Liver (tissue), 9 donors: ENCODE data around the gene NDRG4. TPM values are rescaled to one million over a fixed set of nuclear protein-coding genes. Genes with fewer than 3 reads are reported as not detected.

ENCODE experiments used
- DNase-seq: peaks from one replicate; pipeline ENCODE4 v3.0.0-alpha.2; 2017; ENCODE audit warnings: low spot score
- H3K27ac ChIP-seq, 2 donors: one replicate each; pipeline ENCODE4 v1.7.0; 2013; ENCODE audit warnings: inconsistent platforms in 2 of 2, low read length in 2 of 2, control low read depth in 1 of 2, low read depth in 1 of 2, mild to moderate bottlenecking in 1 of 2
- H3K27me3 ChIP-seq, 4 donors: one replicate each; pipeline versions ENCODE4 v1.6.1 to v1.7.0; 2013; ENCODE audit warnings: low read length in 3 of 4, inconsistent platforms in 1 of 4, mild to moderate bottlenecking in 1 of 4, moderate library complexity in 1 of 4; ENCODE audit not compliant: control insufficient read depth in 4 of 4, insufficient read depth in 4 of 4
- H3K36me3 ChIP-seq, 4 donors: one replicate each; pipeline versions ENCODE4 v1.6.1 to v1.7.0; 2013; ENCODE audit warnings: low read length in 3 of 4, mild to moderate bottlenecking in 3 of 4, low read depth in 1 of 4, moderate library complexity in 1 of 4; ENCODE audit not compliant: control insufficient read depth in 4 of 4, insufficient read depth in 3 of 4
- H3K4me1 ChIP-seq, 4 donors: one replicate each; pipeline versions ENCODE4 v1.6.1 to v1.7.0; 2013; ENCODE audit warnings: low read length in 3 of 4, mild to moderate bottlenecking in 3 of 4, moderate library complexity in 1 of 4; ENCODE audit not compliant: control insufficient read depth in 4 of 4, insufficient read depth in 4 of 4
- H3K4me3 ChIP-seq, 3 donors: one replicate each; pipeline versions ENCODE4 v1.6.1 to v1.7.0; 2013; ENCODE audit warnings: low read length in 3 of 3, control low read depth in 1 of 3, low read depth in 1 of 3, mild to moderate bottlenecking in 1 of 3
- H3K9ac ChIP-seq, 2 donors: one replicate each; pipeline ENCODE4 v1.7.0; 2013; ENCODE audit warnings: low read length in 2 of 2, mild to moderate bottlenecking in 2 of 2, moderate library complexity in 2 of 2, control low read depth in 1 of 2, low read depth in 1 of 2
- H3K9me3 ChIP-seq, 4 donors: one replicate each; pipeline versions ENCODE4 v1.6.1 to v1.7.0; 2013; ENCODE audit warnings: low read length in 3 of 4; ENCODE audit not compliant: control insufficient read depth in 4 of 4
- ATF3 ChIP-seq: IDR thresholded peaks from 2 replicates; pipeline ENCODE4 v1.6.1; 2016; ENCODE audit warnings: antibody characterized with exemption
- EGR1 ChIP-seq, 2 donors: IDR thresholded peaks; 2 replicates each; pipeline ENCODE4 v1.6.1; 2016 to 2018; ENCODE audit warnings: antibody characterized with exemption in 2 of 2, low read depth in 2 of 2
- FOXA1 ChIP-seq: IDR thresholded peaks from 2 replicates; pipeline ENCODE4 v1.6.1; 2016; ENCODE audit warnings: antibody characterized with exemption
- FOXA2 ChIP-seq: IDR thresholded peaks from 2 replicates; pipeline ENCODE4 v1.6.1; 2016; ENCODE audit warnings: antibody characterized with exemption
- GABPA ChIP-seq, 2 donors: IDR thresholded peaks in 1 of 2; conservative IDR thresholded peaks in 1 of 2; 2 replicates each; pipeline ENCODE4 v1.6.1; 2016; ENCODE audit warnings: antibody characterized with exemption in 2 of 2, mild to moderate bottlenecking in 1 of 2, moderate library complexity in 1 of 2
- HNF4A ChIP-seq, 2 donors: conservative IDR thresholded peaks; 2 replicates each; pipeline ENCODE4 v1.6.1; 2016; ENCODE audit warnings: antibody characterized with exemption in 2 of 2, mild to moderate bottlenecking in 2 of 2
- HNF4G ChIP-seq: IDR thresholded peaks from 2 replicates; pipeline ENCODE4 v1.6.1; 2016; ENCODE audit warnings: antibody characterized with exemption
- JUND ChIP-seq, 2 donors: IDR thresholded peaks; 2 replicates each; pipeline ENCODE4 v1.6.1; 2016; ENCODE audit warnings: antibody characterized with exemption in 2 of 2
- MAX ChIP-seq: IDR thresholded peaks from 2 replicates; pipeline ENCODE4 v1.6.1; 2016; ENCODE audit warnings: antibody characterized with exemption
- NR2F2 ChIP-seq: IDR thresholded peaks from 2 replicates; pipeline ENCODE4 v1.6.1; 2016; ENCODE audit warnings: antibody characterized with exemption
- RAD21 ChIP-seq, 2 donors: IDR thresholded peaks; 2 replicates each; pipeline ENCODE4 v1.6.1; 2016; ENCODE audit warnings: antibody characterized with exemption in 2 of 2, mild to moderate bottlenecking in 2 of 2
- RXRA ChIP-seq, 2 donors: IDR thresholded peaks; 2 replicates each; pipeline ENCODE4 v1.6.1; 2017 to 2018; ENCODE audit warnings: antibody characterized with exemption in 2 of 2, mild to moderate bottlenecking in 1 of 2
- SP1 ChIP-seq: IDR thresholded peaks from 2 replicates; pipeline ENCODE4 v1.6.1; 2018; ENCODE audit warnings: antibody characterized with exemption, mild to moderate bottlenecking
- TAF1 ChIP-seq: conservative IDR thresholded peaks from 2 replicates; pipeline ENCODE4 v1.6.1; 2016; ENCODE audit warnings: antibody characterized with exemption, mild to moderate bottlenecking
- YY1 ChIP-seq: IDR thresholded peaks from 2 replicates; pipeline ENCODE4 v1.6.1; 2016; ENCODE audit warnings: antibody characterized with exemption, mild to moderate bottlenecking
- WGBS: extraction: QIAGEN DNeasy Blood & Tissue Kit; methylation state at CpG from one replicate; pipeline ENCODE4 v1.1.7; 2013; 5-methylcytosine and 5-hydroxymethylcytosine counted together
- polyA plus RNA-seq, 2 donors: library from polyadenylated mRNA; stranded (reverse) in 1 of 2; unstranded in 1 of 2; fragments of 200-250 nt in 1 of 2; fragments of >200 nt in 1 of 2; fragmentation: Nextera tagmentation in 1 of 2; extraction: Ambion mirVana in 1 of 2; gene quantifications; one replicate each; pipeline versions ENCODE4 v1.2.1 to v1.2.3, GENCODE V29; 2013 to 2015
- total RNA-seq, 2 donors: library from RNA; depleted of rRNA; stranded (reverse); fragments of >200 nt; gene quantifications; one replicate each; pipeline ENCODE4 v1.2.3, GENCODE V29; 2014
- TF ChIP-seq, protein P1 (sequence below): fragments of 150-350 bp; IDR thresholded peaks from 2 replicates; pipeline ENCODE4 v1.5.1; 2017; ENCODE audit warnings: improper control_type of control experiment, low read depth, low read length; ENCODE audit not compliant: missing input control
- TF ChIP-seq, protein P2 (sequence below): IDR thresholded peaks from 2 replicates; pipeline ENCODE4 v1.6.1; 2016; ENCODE audit warnings: antibody characterized with exemption
- TF ChIP-seq, protein P3 (sequence below): IDR thresholded peaks from 2 replicates; pipeline ENCODE4 v1.6.1; 2016; ENCODE audit warnings: antibody characterized with exemption, mild to moderate bottlenecking
- donor health status: healthy.
- donor health status: healthy.
- donor health status: healthy.
- donor health status: healthy.
- donor health status: healthy.

NDRG4 gene
- total and polyA plus RNA-seq, 4 donors: 0.40 to 1.1 (median 0.86) TPM

GRCh38 chr16:58474296-58474695, 25.6 kb upstream of the NDRG4 start:
- H3K4me1 ChIP-seq: no peaks in the 10 kb centered on the region
- H3K36me3 ChIP-seq: no peaks in the 10 kb centered on the region
- no peak for TF ChIP-seq NR2F2
- no peak for TF ChIP-seq SP1
- TF ChIP-seq JUND (IDR thresholded peaks at IDR 0.05): no peak
- TF ChIP-seq YY1: no peak
- no peak for TF ChIP-seq FOXA2
- TF ChIP-seq GABPA (IDR thresholded peaks at IDR 0.05 in 1 of 2, conservative IDR thresholded peaks at IDR 0.05 in 1 of 2): no peak
- TF ChIP-seq ATF3: no peak
- TF ChIP-seq, protein P1, sequence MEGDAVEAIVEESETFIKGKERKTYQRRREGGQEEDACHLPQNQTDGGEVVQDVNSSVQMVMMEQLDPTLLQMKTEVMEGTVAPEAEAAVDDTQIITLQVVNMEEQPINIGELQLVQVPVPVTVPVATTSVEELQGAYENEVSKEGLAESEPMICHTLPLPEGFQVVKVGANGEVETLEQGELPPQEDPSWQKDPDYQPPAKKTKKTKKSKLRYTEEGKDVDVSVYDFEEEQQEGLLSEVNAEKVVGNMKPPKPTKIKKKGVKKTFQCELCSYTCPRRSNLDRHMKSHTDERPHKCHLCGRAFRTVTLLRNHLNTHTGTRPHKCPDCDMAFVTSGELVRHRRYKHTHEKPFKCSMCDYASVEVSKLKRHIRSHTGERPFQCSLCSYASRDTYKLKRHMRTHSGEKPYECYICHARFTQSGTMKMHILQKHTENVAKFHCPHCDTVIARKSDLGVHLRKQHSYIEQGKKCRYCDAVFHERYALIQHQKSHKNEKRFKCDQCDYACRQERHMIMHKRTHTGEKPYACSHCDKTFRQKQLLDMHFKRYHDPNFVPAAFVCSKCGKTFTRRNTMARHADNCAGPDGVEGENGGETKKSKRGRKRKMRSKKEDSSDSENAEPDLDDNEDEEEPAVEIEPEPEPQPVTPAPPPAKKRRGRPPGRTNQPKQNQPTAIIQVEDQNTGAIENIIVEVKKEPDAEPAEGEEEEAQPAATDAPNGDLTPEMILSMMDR: no peak
- no peak for TF ChIP-seq HNF4A (conservative IDR thresholded peaks at IDR 0.05)
- no peak for TF ChIP-seq HNF4G
- no peak for DNase-seq
- H3K27me3 ChIP-seq: no peaks in the 10 kb centered on the region
- no peak overlapping the region for H3K9ac ChIP-seq
- H3K9me3 ChIP-seq: no peaks in the 10 kb centered on the region
- H3K27ac ChIP-seq: no peak overlapping the region
- 81% methylated on average over 10 of the region's 10 CpGs for WGBS
- no peak overlapping the region for H3K4me3 ChIP-seq

GRCh38 chr16:58475091-58475619, 24.8 kb upstream of the NDRG4 start:
- H3K27ac ChIP-seq: no peak overlapping the region
- WGBS: 63% methylated on average over 4 of the region's 4 CpGs
- TF ChIP-seq NR2F2: no peak
- TF ChIP-seq MAX: no peak
- TF ChIP-seq YY1: no peak
- no peak for TF ChIP-seq SP1
- no peak for TF ChIP-seq RAD21 (IDR thresholded peaks at IDR 0.05)
- no peak for TF ChIP-seq RXRA (IDR thresholded peaks at IDR 0.05)
- TF ChIP-seq, protein P2, sequence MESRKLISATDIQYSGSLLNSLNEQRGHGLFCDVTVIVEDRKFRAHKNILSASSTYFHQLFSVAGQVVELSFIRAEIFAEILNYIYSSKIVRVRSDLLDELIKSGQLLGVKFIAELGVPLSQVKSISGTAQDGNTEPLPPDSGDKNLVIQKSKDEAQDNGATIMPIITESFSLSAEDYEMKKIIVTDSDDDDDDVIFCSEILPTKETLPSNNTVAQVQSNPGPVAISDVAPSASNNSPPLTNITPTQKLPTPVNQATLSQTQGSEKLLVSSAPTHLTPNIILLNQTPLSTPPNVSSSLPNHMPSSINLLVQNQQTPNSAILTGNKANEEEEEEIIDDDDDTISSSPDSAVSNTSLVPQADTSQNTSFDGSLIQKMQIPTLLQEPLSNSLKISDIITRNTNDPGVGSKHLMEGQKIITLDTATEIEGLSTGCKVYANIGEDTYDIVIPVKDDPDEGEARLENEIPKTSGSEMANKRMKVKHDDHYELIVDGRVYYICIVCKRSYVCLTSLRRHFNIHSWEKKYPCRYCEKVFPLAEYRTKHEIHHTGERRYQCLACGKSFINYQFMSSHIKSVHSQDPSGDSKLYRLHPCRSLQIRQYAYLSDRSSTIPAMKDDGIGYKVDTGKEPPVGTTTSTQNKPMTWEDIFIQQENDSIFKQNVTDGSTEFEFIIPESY: no peak
- no peak for TF ChIP-seq JUND (IDR thresholded peaks at IDR 0.05)
- no peak for TF ChIP-seq GABPA (IDR thresholded peaks at IDR 0.05 in 1 of 2, conservative IDR thresholded peaks at IDR 0.05 in 1 of 2)
- TF ChIP-seq, protein P3, sequence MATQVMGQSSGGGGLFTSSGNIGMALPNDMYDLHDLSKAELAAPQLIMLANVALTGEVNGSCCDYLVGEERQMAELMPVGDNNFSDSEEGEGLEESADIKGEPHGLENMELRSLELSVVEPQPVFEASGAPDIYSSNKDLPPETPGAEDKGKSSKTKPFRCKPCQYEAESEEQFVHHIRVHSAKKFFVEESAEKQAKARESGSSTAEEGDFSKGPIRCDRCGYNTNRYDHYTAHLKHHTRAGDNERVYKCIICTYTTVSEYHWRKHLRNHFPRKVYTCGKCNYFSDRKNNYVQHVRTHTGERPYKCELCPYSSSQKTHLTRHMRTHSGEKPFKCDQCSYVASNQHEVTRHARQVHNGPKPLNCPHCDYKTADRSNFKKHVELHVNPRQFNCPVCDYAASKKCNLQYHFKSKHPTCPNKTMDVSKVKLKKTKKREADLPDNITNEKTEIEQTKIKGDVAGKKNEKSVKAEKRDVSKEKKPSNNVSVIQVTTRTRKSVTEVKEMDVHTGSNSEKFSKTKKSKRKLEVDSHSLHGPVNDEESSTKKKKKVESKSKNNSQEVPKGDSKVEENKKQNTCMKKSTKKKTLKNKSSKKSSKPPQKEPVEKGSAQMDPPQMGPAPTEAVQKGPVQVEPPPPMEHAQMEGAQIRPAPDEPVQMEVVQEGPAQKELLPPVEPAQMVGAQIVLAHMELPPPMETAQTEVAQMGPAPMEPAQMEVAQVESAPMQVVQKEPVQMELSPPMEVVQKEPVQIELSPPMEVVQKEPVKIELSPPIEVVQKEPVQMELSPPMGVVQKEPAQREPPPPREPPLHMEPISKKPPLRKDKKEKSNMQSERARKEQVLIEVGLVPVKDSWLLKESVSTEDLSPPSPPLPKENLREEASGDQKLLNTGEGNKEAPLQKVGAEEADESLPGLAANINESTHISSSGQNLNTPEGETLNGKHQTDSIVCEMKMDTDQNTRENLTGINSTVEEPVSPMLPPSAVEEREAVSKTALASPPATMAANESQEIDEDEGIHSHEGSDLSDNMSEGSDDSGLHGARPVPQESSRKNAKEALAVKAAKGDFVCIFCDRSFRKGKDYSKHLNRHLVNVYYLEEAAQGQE: no peak
- no peak for TF ChIP-seq ATF3
- no peak for TF ChIP-seq HNF4A (conservative IDR thresholded peaks at IDR 0.05)
- TF ChIP-seq TAF1: no peak
- TF ChIP-seq, protein P1: no peak
- TF ChIP-seq EGR1 (IDR thresholded peaks at IDR 0.05; ENCODE audit: low read depth in 2 of 2): no peak
- TF ChIP-seq FOXA2: no peak
- TF ChIP-seq FOXA1: no peak
- TF ChIP-seq HNF4G: no peak

More at GRCh38 chr16:58475091-58475619, 24.8 kb upstream of the NDRG4 start:
- H3K9me3 ChIP-seq: no peaks in the 10 kb centered on the region
- H3K4me1 ChIP-seq: no peaks in the 10 kb centered on the region
- no peaks in the 10 kb centered on the region for H3K27me3 ChIP-seq
- no peak overlapping the region for H3K4me3 ChIP-seq
- no peak for DNase-seq
- H3K36me3 ChIP-seq: no peaks in the 10 kb centered on the region
- no peak overlapping the region for H3K9ac ChIP-seq
